GM12878 (cell line): Measurements from ENCODE around the gene LY6G6D. TPM values are rescaled to one million over a fixed set of nuclear protein-coding genes. Genes with fewer than 3 reads are reported as not detected.

ENCODE experiments used
- ATAC-seq: fragments of 200-7000 bp; cut with Tn5 transposase; 3 replicates; pipeline ENCODE4 v1.9.1; 2020; ENCODE audit warnings: mild to moderate bottlenecking, moderate library complexity
- BruUV-seq: library from RNA; stranded (reverse); fragments of 400-500 nt; replicated peaks from 2 replicates; lab custom pipeline; 2021; lab: Mats Ljungman, UMichigan
- CTCF ChIA-PET: fragments of 300-600 bp; sonication (Branson Sonifier 250); formaldehyde crosslinking; extraction: SDS; loops from one replicate; lab custom pipeline; 2021; ENCODE audit warnings: inconsistent platforms; lab: Yijun Ruan, JAX
- POLR2A ChIA-PET: fragments of 350-600 bp; formaldehyde crosslinking; extraction: SDS; loops from one replicate; lab custom pipeline; 2021; ENCODE audit warnings: inconsistent platforms; lab: Charles Lee
- RAD21 ChIA-PET: fragments of 300-600 bp; sonication (Branson Sonifier 250); formaldehyde crosslinking; loops from one replicate; lab custom pipeline; 2023; ENCODE audit warnings: antibody characterized with exemption; ENCODE audit not compliant: unreplicated experiment; lab: Charles Lee
- SMC1A ChIA-PET: fragments of 300-600 bp; sonication (Branson Sonifier 250); formaldehyde crosslinking; loops from one replicate; lab custom pipeline; 2023; ENCODE audit not compliant: unreplicated experiment, uncharacterized antibody; lab: Charles Lee
- DNase-seq: peaks from one replicate; pipeline ENCODE4 v3.0.0-alpha.2; 2011; ENCODE audit warnings: low read depth, low spot score
- FAIRE-seq: peaks from 3 replicates; lab custom pipeline; 2011; peaks lifted over from hg19 to GRCh38; lab: Jason Lieb, UNC
- H2AFZ ChIP-seq: 2 replicates; pipeline ENCODE4 v1.6.0; 2011; ENCODE audit warnings: low read depth, low read length, control low read depth; ENCODE audit not compliant: control insufficient read depth
- H3K27ac ChIP-seq: 2 replicates; pipeline ENCODE4 v1.5.1; 2011; ENCODE audit warnings: control low read depth; ENCODE audit not compliant: control insufficient read depth, insufficient read depth
- H3K27me3 ChIP-seq, 2 experiments: replicated peaks in 1 of 2; 2 replicates each; pipeline versions ENCODE4 v1.6.0 to v1.6.1; 2011; ENCODE audit warnings: low read length in 1 of 2; ENCODE audit not compliant: control insufficient read depth in 2 of 2, insufficient read depth in 2 of 2
- H3K36me3 ChIP-seq, 2 experiments: 2 replicates each; pipeline ENCODE4 v1.5.1; 2011; ENCODE audit warnings: low read length in 1 of 2; ENCODE audit not compliant: control insufficient read depth in 2 of 2, insufficient read depth in 2 of 2
- H3K4me1 ChIP-seq: 2 replicates; pipeline ENCODE4 v1.6.1; 2011; ENCODE audit warnings: mild to moderate bottlenecking, low read length, moderate library complexity, mixed read lengths; ENCODE audit not compliant: control insufficient read depth, insufficient read depth
- H3K4me2 ChIP-seq: 2 replicates; pipeline ENCODE4 v1.6.0; 2011; ENCODE audit warnings: control low read depth; ENCODE audit not compliant: control insufficient read depth, insufficient read depth
- H3K4me3 ChIP-seq: fragments of 200-600 bp; sonication (generic); 2 replicates; pipeline ENCODE4 v1.5.1; 2016
- H3K79me2 ChIP-seq: 2 replicates; pipeline ENCODE4 v1.6.0; 2011; ENCODE audit warnings: low read length; ENCODE audit not compliant: control insufficient read depth, insufficient read depth
- H3K9ac ChIP-seq: 2 replicates; pipeline ENCODE4 v1.8.0; 2011; ENCODE audit warnings: low read length, control low read depth, mixed read lengths; ENCODE audit not compliant: control insufficient read depth, insufficient read depth
- H3K9me3 ChIP-seq: replicated peaks from 3 replicates; pipeline ENCODE4 v1.5.1; 2011; ENCODE audit warnings: mild to moderate bottlenecking, low read length; ENCODE audit not compliant: control insufficient read depth, insufficient read depth
- H4K20me1 ChIP-seq: 2 replicates; pipeline ENCODE4 v1.6.0; 2011; ENCODE audit not compliant: control insufficient read depth, insufficient read depth
- CUX1 ChIP-seq: IDR thresholded peaks from 2 replicates; pipeline ENCODE4 v1.6.1; 2012; ENCODE audit warnings: improper control_type of control experiment, low read depth, low read length; ENCODE audit not compliant: insufficient replicate concordance
- EZH2 ChIP-seq: IDR thresholded peaks from 2 replicates; pipeline ENCODE4 v1.6.1; 2012; ENCODE audit warnings: low read depth, mild to moderate bottlenecking, control low read depth, inconsistent platforms, low read length, borderline replicate concordance; ENCODE audit not compliant: control insufficient read depth
- IKZF1 ChIP-seq: fragments of 450-650 bp; conservative IDR thresholded peaks from 2 replicates; pipeline ENCODE4 v1.6.1; 2017; ENCODE audit warnings: antibody characterized with exemption, mild to moderate bottlenecking
- MYC ChIP-seq: IDR thresholded peaks from 2 replicates; pipeline ENCODE4 v1.6.1; 2011; ENCODE audit warnings: mild to moderate bottlenecking, low read length, moderate library complexity, inconsistent platforms; ENCODE audit not compliant: insufficient read depth, insufficient replicate concordance, insufficient read length, severe bottlenecking
- POLR2A ChIP-seq: IDR thresholded peaks from 2 replicates; pipeline ENCODE4 v1.6.1; 2011; ENCODE audit warnings: low read depth, mild to moderate bottlenecking, low read length
- POLR2AphosphoS5 ChIP-seq: IDR thresholded peaks from 2 replicates; pipeline ENCODE4 v1.6.1; 2011; ENCODE audit warnings: mild to moderate bottlenecking, low read length, inconsistent platforms
- SMC3 ChIP-seq: IDR thresholded peaks from 2 replicates; pipeline ENCODE4 v1.6.1; 2011; ENCODE audit warnings: low read length, improper control_type of control experiment, borderline replicate concordance
- TCF3 ChIP-seq: IDR thresholded peaks from 2 replicates; pipeline ENCODE4 v1.6.1; 2012; ENCODE audit warnings: low read depth, mild to moderate bottlenecking, low read length, borderline replicate concordance; ENCODE audit not compliant: insufficient read depth
- ZNF24 ChIP-seq: fragments of 450-650 bp; IDR thresholded peaks from 2 replicates; pipeline ENCODE4 v1.6.1; 2017; ENCODE audit warnings: antibody characterized with exemption, mild to moderate bottlenecking
- WGBS: methylation state at CpG from one replicate; pipeline ENCODE4 v1.1.6; 2016; ENCODE audit warnings: low lambda C conversion rate; ENCODE audit not compliant: insufficient replicate concordance, insufficient coverage; ENCODE audit errors: missing lambda C conversion rate; 5-methylcytosine and 5-hydroxymethylcytosine counted together
- in situ Hi-C: fragments of 300-500 bp; cut with MboI; formaldehyde crosslinking; loops from 9 replicates; pipeline ENCODE4 v1.14.3; 2018; ENCODE audit warnings: mixed read lengths
- intact Hi-C: fragments of 100-400 bp; cut with micrococcal nuclease; formaldehyde crosslinking; loops from one replicate; pipeline ENCODE4 v1.14.2; 2022; ENCODE audit not compliant: unreplicated experiment
- polyA plus RNA-seq, 11 experiments: library from polyadenylated mRNA; depleted of rRNA in 4 of 11; unstranded in 6 of 11; stranded (reverse) in 5 of 11; fragments of >200 nt; fragmentation: Nextera tagmentation in 4 of 11; fragmentation: Illumina TruSeq in 1 of 11; extraction: Ambion mirVana in 4 of 11; extraction: Trizol in 1 of 11; gene quantifications; 1 replicate in 1 of 11; 2 replicates in 10 of 11; pipeline versions ENCODE4 v1.2.1 to v1.2.3, GENCODE V29; 2011 to 2016; ENCODE audit warnings: inconsistent platforms in 2 of 11, missing spikeins in 2 of 11, low read depth in 1 of 11
- total RNA-seq, 4 experiments: library from RNA; depleted of rRNA in 3 of 4; stranded (reverse); fragments of >200 nt in 3 of 4; fragmentation: Illumina TruSeq in 1 of 4; extraction: Trizol in 1 of 4; gene quantifications; 2 replicates each; pipeline versions ENCODE4 v1.2.1 to v1.2.3, GENCODE V29; 2013 to 2021

Gene LY6G6D
- total and polyA plus RNA-seq, 10 of the 15 experiments (the other 5 are each of a cell fraction or from before 2014, with no cell fraction given), result not detected

- no peak overlapping the region for H3K9ac ChIP-seq
- ChIA-PET POLR2A (interaction anchor here (0.6 kb wide), 1 partner anchor 138 kb away, joined by 5 read pairs; no protein-coding TSS in a partner anchor), CTCF (no interaction called here), SMC1A (interaction anchor here (1.1 kb wide), 1 partner anchor 14 kb away, joined by 3 read pairs; no protein-coding TSS in a partner anchor), RAD21 (no interaction called here)
- peaks cover 3% of the 10 kb centered on the region; the same call in 1 of the 2 replicates for H3K4me1 ChIP-seq
- peaks cover 1 to 7% of the 10 kb centered on the region in 2 experiments; a peak in 2 of 4 replicates for H3K36me3 ChIP-seq
- H3K27me3 ChIP-seq, result no peaks in the 10 kb centered on the region
- no peak for FAIRE-seq
- no peak overlapping the region for H2AFZ ChIP-seq
- H4K20me1 ChIP-seq, result no peaks in the 10 kb centered on the region
- WGBS, result 78% methylated on average over 1 of the region's 1 CpG
- BruUV-seq, result no TSS peak
- no peak overlapping the region for H3K4me3 ChIP-seq
- H3K4me2 ChIP-seq, result no peak overlapping the region
- H3K27ac ChIP-seq, result no peak overlapping the region
- intact Hi-C loops (no loop called here), in situ Hi-C loops (no loop called here)
- TF ChIP-seq ZNF24 (no peak), POLR2AphosphoS5 (no peak), MYC (no peak), SMC3 (no peak), CUX1 (no peak), EZH2 (no peak), POLR2A (no peak), TCF3 (no peak), IKZF1 (no peak)
- H3K9me3 ChIP-seq, result no peaks in the 10 kb centered on the region
- DNase-seq, result no peak
- no peak for ATAC-seq
- peaks cover 11% of the 10 kb centered on the region for H3K79me2 ChIP-seq
These were observed 29.3 kb downstream of the LY6G6D start for GRCh38 chr6:31744422-31744821.
